A549 (cell line): ENCODE measurements around the gene SLC9A3. TPM values are rescaled to one million over a fixed set of nuclear protein-coding genes. Genes with fewer than 3 reads are reported as not detected.

Experiments
- ATAC-seq, 2 experiments: fragments of 200-7000 bp in 1 of 2; fragments of >200 bp in 1 of 2; cut with Nextera tagmentation in 1 of 2; cut with Tn5 transposase in 1 of 2; 3 replicates each; pipeline versions ENCODE4 v1.8.0 to v1.9.1; 2018 to 2020; ENCODE audit warnings: mild to moderate bottlenecking in 1 of 2, moderate library complexity in 1 of 2
- CTCF ChIA-PET: fragments of 300-600 bp; sonication (Branson Sonifier 250); formaldehyde crosslinking; extraction: SDS; loops from one replicate; lab custom pipeline; 2021; ENCODE audit warnings: antibody characterized with exemption, inconsistent platforms; lab: Yijun Ruan, JAX
- POLR2A ChIA-PET: fragments of 350-600 bp; formaldehyde crosslinking; extraction: SDS; loops from one replicate; lab custom pipeline; 2021; ENCODE audit warnings: antibody characterized with exemption, inconsistent platforms; lab: Yijun Ruan, JAX
- DNase-seq, 2 experiments: peaks; one replicate each; pipeline versions ENCODE4 v3.0.0 to v3.0.0-alpha.2; 2011 to 2016; ENCODE audit warnings: low read depth in 1 of 2, low spot score in 1 of 2
- FAIRE-seq: peaks from 2 replicates; lab custom pipeline; 2011; peaks lifted over from hg19 to GRCh38; lab: Jason Lieb, UNC
- H3K27ac ChIP-seq, 2 experiments: fragments of >200 bp; sonication (Bioruptor Twin); formaldehyde crosslinking; 3 replicates each; pipeline ENCODE4 v1.5.1; 2016 to 2017
- H3K4me1 ChIP-seq: fragments of >200 bp; sonication (Bioruptor Twin); formaldehyde crosslinking; 3 replicates; pipeline ENCODE4 v1.6.1; 2016
- H3K4me2 ChIP-seq: fragments of >200 bp; sonication (Bioruptor Twin); formaldehyde crosslinking; 3 replicates; pipeline ENCODE4 v1.6.1; 2016
- H3K4me3 ChIP-seq: fragments of >200 bp; sonication (Bioruptor Twin); formaldehyde crosslinking; 3 replicates; pipeline ENCODE4 v1.5.1; 2016
- H3K9me3 ChIP-seq: fragments of >200 bp; sonication (Bioruptor Twin); formaldehyde crosslinking; 3 replicates; pipeline ENCODE4 v1.6.1; 2016
- CBX8 ChIP-seq: fragments of 200-600 bp; sonication (generic); IDR thresholded peaks from 2 replicates; pipeline ENCODE4 v1.6.1; 2016
- CEBPB ChIP-seq, 2 experiments: fragments of >200 bp in 1 of 2; sonication (Bioruptor Twin) in 1 of 2; formaldehyde crosslinking in 1 of 2; IDR thresholded peaks; 2 replicates each; pipeline ENCODE4 v1.6.1; 2012 to 2016
- CHD2 ChIP-seq: fragments of 150-350 bp; IDR thresholded peaks from 2 replicates; pipeline ENCODE4 v1.6.1; 2014; ENCODE audit warnings: low read length; ENCODE audit not compliant: partially characterized antibody
- EHF ChIP-seq: fragments of 250-450 bp; sonication (Bioruptor Pico); IDR thresholded peaks from 2 replicates; pipeline ENCODE4 v1.5.0; 2020; ENCODE audit warnings: mild to moderate bottlenecking
- EHMT2 ChIP-seq: fragments of 200-600 bp; sonication (generic); IDR thresholded peaks from 2 replicates; pipeline ENCODE4 v1.6.1; 2016; ENCODE audit warnings: antibody characterized with exemption, low read depth, mild to moderate bottlenecking, moderate library complexity
- EP300 ChIP-seq, 2 experiments: fragments of >200 bp; sonication (Bioruptor Twin); formaldehyde crosslinking; IDR thresholded peaks; 2 replicates in 1 of 2; 3 replicates in 1 of 2; pipeline ENCODE4 v1.6.1; 2016 to 2017
- ESRRA ChIP-seq: fragments of 150-350 bp; IDR thresholded peaks from 2 replicates; pipeline ENCODE4 v1.6.1; 2014; ENCODE audit warnings: mild to moderate bottlenecking, low read length, borderline replicate concordance
- HEYL ChIP-seq: fragments of 250-450 bp; sonication (Bioruptor Pico); IDR thresholded peaks from 2 replicates; pipeline ENCODE4 v1.8.0; 2021; ENCODE audit warnings: mild to moderate bottlenecking, moderate library complexity
- HOXB5 ChIP-seq: fragments of 250-450 bp; sonication (Bioruptor Pico); IDR thresholded peaks from 2 replicates; pipeline ENCODE4 v1.5.0; 2020; ENCODE audit warnings: mild to moderate bottlenecking, moderate library complexity
- JUN ChIP-seq, 2 experiments: fragments of >200 bp; sonication (Bioruptor Twin); formaldehyde crosslinking; IDR thresholded peaks; 2 replicates in 1 of 2; 3 replicates in 1 of 2; pipeline ENCODE4 v1.6.1; 2016 to 2017
- KDM1A ChIP-seq: fragments of 200-600 bp; sonication (generic); IDR thresholded peaks from 2 replicates; pipeline ENCODE4 v1.6.1; 2016; ENCODE audit warnings: low read depth, mild to moderate bottlenecking
- KDM5A ChIP-seq: fragments of 200-600 bp; sonication (generic); IDR thresholded peaks from 2 replicates; pipeline ENCODE4 v1.6.1; 2016; ENCODE audit warnings: antibody characterized with exemption, mild to moderate bottlenecking
- MAX ChIP-seq: IDR thresholded peaks from 2 replicates; pipeline ENCODE4 v1.6.1; 2012
- PBX3 ChIP-seq: IDR thresholded peaks from 2 replicates; pipeline ENCODE4 v1.6.1; 2012
- POLR2A ChIP-seq: IDR thresholded peaks from 2 replicates; pipeline ENCODE4 v1.6.1; 2012; ENCODE audit warnings: mild to moderate bottlenecking, low read length
- RAD21 ChIP-seq, 2 experiments: fragments of >200 bp in 1 of 2; sonication (Bioruptor Twin) in 1 of 2; formaldehyde crosslinking in 1 of 2; IDR thresholded peaks in 1 of 2; conservative IDR thresholded peaks in 1 of 2; 2 replicates in 1 of 2; 3 replicates in 1 of 2; pipeline ENCODE4 v1.6.1; 2012 to 2018; ENCODE audit warnings: inconsistent platforms in 1 of 2
- RNF2 ChIP-seq: fragments of 200-600 bp; sonication (generic); IDR thresholded peaks from 2 replicates; pipeline ENCODE4 v1.6.1; 2016; ENCODE audit warnings: low read depth, mild to moderate bottlenecking, antibody characterized with exemption, moderate library complexity, borderline replicate concordance
- SMC3 ChIP-seq: fragments of >200 bp; sonication (Bioruptor Twin); formaldehyde crosslinking; IDR thresholded peaks from 3 replicates; pipeline ENCODE4 v1.6.1; 2018; ENCODE audit warnings: inconsistent platforms
- SREBF2 ChIP-seq: fragments of 450-650 bp; IDR thresholded peaks from 2 replicates; pipeline ENCODE4 v1.6.1; 2014; ENCODE audit warnings: mild to moderate bottlenecking, moderate library complexity
- TFCP2L1 ChIP-seq: fragments of 250-450 bp; sonication (Bioruptor Pico); IDR thresholded peaks from 2 replicates; pipeline ENCODE4 v1.5.0; 2021; ENCODE audit warnings: mild to moderate bottlenecking
- USF2 ChIP-seq: fragments of 450-650 bp; IDR thresholded peaks from 2 replicates; pipeline ENCODE4 v1.6.1; 2014; ENCODE audit warnings: antibody characterized with exemption
- ZC3H11A ChIP-seq: fragments of 450-650 bp; IDR thresholded peaks from 2 replicates; pipeline ENCODE4 v1.6.1; 2014; ENCODE audit warnings: antibody characterized with exemption, mild to moderate bottlenecking
- ZFP36 ChIP-seq: fragments of 450-650 bp; IDR thresholded peaks from 2 replicates; pipeline ENCODE4 v1.6.1; 2014; ENCODE audit warnings: borderline replicate concordance; ENCODE audit not compliant: partially characterized antibody
- WGBS: methylation state at CpG from one replicate; pipeline ENCODE4 v1.1.6; 2017; ENCODE audit errors: missing lambda C conversion rate; 5-methylcytosine and 5-hydroxymethylcytosine counted together
- polyA plus RNA-seq, 4 experiments: library from polyadenylated mRNA; depleted of rRNA in 3 of 4; stranded (reverse); fragments of >200 nt; fragmentation: RNase III in 1 of 4; extraction: RNeasy Plus Mini Kit Qiagen cat#74134 plus additional on column Dnase treatment in 1 of 4; gene quantifications; 2 replicates in 3 of 4; 3 replicates in 1 of 4; pipeline ENCODE4 v1.2.3, GENCODE V29; 2011 to 2017

Gene SLC9A3
- polyA plus RNA-seq, 2 of the 4 experiments (the other 2 are of a cell fraction), result 1.3 TPM

- Histone ChIP-seq H3K27ac (no peak overlapping the region), H3K4me3 (no peak overlapping the region), H3K4me2 (no peak overlapping the region), H3K9me3 (no peaks in the 10 kb centered on the region), H3K4me1 (no peaks in the 10 kb centered on the region)
- TF ChIP-seq MAX (no peak), CEBPB (IDR thresholded peaks at IDR 0.05) (no peak), PBX3 (no peak), HOXB5 (no peak), KDM5A (no peak), CHD2 (no peak), TFCP2L1 (CRISPR knock-in tag) (no peak), KDM1A (no peak), RNF2 (no peak), USF2 (no peak), POLR2A (no peak), EP300 (IDR thresholded peaks at IDR 0.05) (no peak), HEYL (no peak), JUN (IDR thresholded peaks at IDR 0.05) (no peak), EHMT2 (no peak), CBX8 (no peak), ZFP36 (no peak), SMC3 (no peak), RAD21 (conservative IDR thresholded peaks at IDR 0.05 in 1 of 2, IDR thresholded peaks at IDR 0.05 in 1 of 2) (no peak)
- 67% methylated on average over 27 of the region's 32 CpGs for WGBS
- FAIRE-seq (no peak), DNase-seq (no peak), ATAC-seq (no peak)
- ChIA-PET CTCF (no interaction called here), POLR2A (no interaction called here)
These were observed 24.7 kb downstream of the SLC9A3 start for GRCh38 chr5:499233-500209.

GRCh38 chr5:497871-498509 lies 26.3 kb downstream of the SLC9A3 start:
- ChIA-PET POLR2A (no interaction called here), CTCF (no interaction called here)
- 70% methylated on average over 39 of the region's 40 CpGs for WGBS
- ATAC-seq, result no peak
- H3K9me3 ChIP-seq, result no peaks in the 10 kb centered on the region
- no peak for DNase-seq
- no peak overlapping the region for H3K4me2 ChIP-seq
- H3K4me1 ChIP-seq, result no peaks in the 10 kb centered on the region
- H3K27ac ChIP-seq, result no peak overlapping the region
- FAIRE-seq, result no peak
- no peak overlapping the region for H3K4me3 ChIP-seq
- no peak for TF ChIP-seq PBX3
- no peak for TF ChIP-seq EHF (CRISPR knock-in tag)
- TF ChIP-seq USF2, result no peak
- no peak for TF ChIP-seq SREBF2
- no peak for TF ChIP-seq ZC3H11A
- TF ChIP-seq ZFP36, result no peak
- TF ChIP-seq ESRRA, result no peak
- TF ChIP-seq, all 56 proteins: peak for 0
